ENCODE results near the gene C21orf58. TPM values are rescaled to one million over a fixed set of nuclear protein-coding genes. Genes with fewer than 3 reads are reported as not detected.
A peak's percentile ranks its signal among the peaks of the same experiment; 100 is the strongest.

Gene C21orf58
- total RNA-seq, 3 donors from 2014 or later (not counting 1 experiment from before 2014, with no cell fraction given) = 4.0 to 8.9 (median 5.2) TPM

GRCh38 chr21:46326110-46326703, 2.5 kb upstream of the C21orf58 start:
- Mint-ChIP-seq H3K4me1 (peaks cover 24 to 27% of the 10 kb centered on the region in 2 donors), H3K4me3 (peak overlapping the region; percentile 56), H3K9me3 (no peaks in the 10 kb centered on the region), H3K27me3 (ENCODE audit: low read depth in 2 of 2) (no peaks in the 10 kb centered on the region), H3K27ac (no peak overlapping the region), H3K36me3 (no peaks in the 10 kb centered on the region)
- no peak for ATAC-seq
- no peak for TF ChIP-seq CTCF (IDR thresholded peaks at IDR 0.05)
- H3K9me3 ChIP-seq (ENCODE audit: control insufficient read depth, insufficient read depth, low read length) = no peaks in the 10 kb centered on the region
- WGBS (ENCODE audit: insufficient coverage) = 96% methylated on average over 15 of the region's 15 CpGs
- intact Hi-C loops (cut with micrococcal nuclease) = loop anchor here (10.0 kb wide), 1 partner anchor 129 kb away; the partner anchor contains the start of gene DIP2A
- H3K4me1 ChIP-seq (ENCODE audit: control insufficient read depth, insufficient read depth, low read length) = peaks cover 20% of the 10 kb centered on the region
- H3K27ac ChIP-seq (ENCODE audit: low read length) = no peak overlapping the region
- H3K36me3 ChIP-seq (ENCODE audit: control insufficient read depth, insufficient read depth, low read length) = peaks cover 8% of the 10 kb centered on the region
- no peaks in the 10 kb centered on the region for H3K27me3 ChIP-seq (ENCODE audit: control insufficient read depth, insufficient read depth, low read length)
- no peak for DNase-seq
- no peak overlapping the region for H3K4me3 ChIP-seq (ENCODE audit: low read length)

- no peaks in the 10 kb centered on the region for H3K9me3 ChIP-seq (ENCODE audit: control insufficient read depth, insufficient read depth, low read length)
- H3K9me3 Mint-ChIP-seq = no peaks in the 10 kb centered on the region
- peaks cover 8% of the 10 kb centered on the region for H3K36me3 ChIP-seq (ENCODE audit: control insufficient read depth, insufficient read depth, low read length)
- H3K27me3 Mint-ChIP-seq (ENCODE audit: low read depth in 2 of 2) = no peaks in the 10 kb centered on the region
- H3K27me3 ChIP-seq (ENCODE audit: control insufficient read depth, insufficient read depth, low read length) = no peaks in the 10 kb centered on the region
- H3K4me1 ChIP-seq (ENCODE audit: control insufficient read depth, insufficient read depth, low read length) = peaks cover 20% of the 10 kb centered on the region
- WGBS (ENCODE audit: insufficient coverage) = 13% methylated on average over 43 of the region's 43 CpGs
- ATAC-seq (no peak), DNase-seq (peak; percentile 27 to 60)
- peak overlapping the region; percentile 27 to 96 for H3K27ac Mint-ChIP-seq
- H3K4me3 ChIP-seq (ENCODE audit: low read length) = peak overlapping the region; percentile 100
- peaks cover 24 to 27% of the 10 kb centered on the region in 2 donors for H3K4me1 Mint-ChIP-seq
- no peak overlapping the region for H3K27ac ChIP-seq (ENCODE audit: low read length)
- H3K36me3 Mint-ChIP-seq = no peaks in the 10 kb centered on the region
- peak overlapping the region; percentile 97 for H3K4me3 Mint-ChIP-seq
- intact Hi-C loops (cut with micrococcal nuclease) = loop anchor here (2.0 to 10.0 kb wide), 2 partner anchors 38 to 130 kb away; partner anchors contain the start of genes DIP2A and YBEY
- no peak for TF ChIP-seq CTCF (IDR thresholded peaks at IDR 0.05)
These were observed 1.6 kb upstream of the C21orf58 start for GRCh38 chr21:46325073-46325912.

- peaks cover 20% of the 10 kb centered on the region for H3K4me1 ChIP-seq (ENCODE audit: control insufficient read depth, insufficient read depth, low read length)
- peak overlapping the region; percentile 100 for H3K27ac ChIP-seq (ENCODE audit: low read length)
- Mint-ChIP-seq H3K4me1 (peaks cover 24 to 27% of the 10 kb centered on the region in 2 donors), H3K27ac (peak overlapping the region; percentile 92 to 96), H3K9me3 (no peaks in the 10 kb centered on the region), H3K36me3 (no peaks in the 10 kb centered on the region), H3K27me3 (ENCODE audit: low read depth in 2 of 2) (no peaks in the 10 kb centered on the region), H3K4me3 (peak overlapping the region; percentile 97)
- H3K4me3 ChIP-seq (ENCODE audit: low read length) = peak overlapping the region; percentile 100
- ATAC-seq = peak; percentile 78 to 92 (median 81)
- peak; percentile 90 to 94 for DNase-seq
- H3K27me3 ChIP-seq (ENCODE audit: control insufficient read depth, insufficient read depth, low read length) = no peaks in the 10 kb centered on the region
- no peak for TF ChIP-seq CTCF (IDR thresholded peaks at IDR 0.05)
- intact Hi-C loops (cut with micrococcal nuclease) = loop anchor here (2.0 to 10.0 kb wide), 3 partner anchors 38 to 130 kb away; partner anchors contain the start of genes DIP2A and YBEY
- WGBS (ENCODE audit: insufficient coverage) = under 1% methylated on average over 98 of the region's 98 CpGs
- H3K36me3 ChIP-seq (ENCODE audit: control insufficient read depth, insufficient read depth, low read length) = peaks cover 5% of the 10 kb centered on the region
- no peaks in the 10 kb centered on the region for H3K9me3 ChIP-seq (ENCODE audit: control insufficient read depth, insufficient read depth, low read length)
These were observed 861 bp upstream of the C21orf58 start for GRCh38 chr21:46324390-46325072.

Measured in natural killer cell (primary cell).